NCI-H1105 treated with DMSO at 0.1 percent for 48 hours (cell line): ENCODE measurements around the gene CD70.
"Not testable (repeated sequence)": the region's sequence is repeated elsewhere in the genome, so short reads cannot be mapped to it uniquely, and the experiment has no call there.

Experiments
- DNase-seq: peaks from one replicate; lab custom pipeline; 2025; lab: John Stamatoyannopoulos, UW

Gene CD70

DNA sequence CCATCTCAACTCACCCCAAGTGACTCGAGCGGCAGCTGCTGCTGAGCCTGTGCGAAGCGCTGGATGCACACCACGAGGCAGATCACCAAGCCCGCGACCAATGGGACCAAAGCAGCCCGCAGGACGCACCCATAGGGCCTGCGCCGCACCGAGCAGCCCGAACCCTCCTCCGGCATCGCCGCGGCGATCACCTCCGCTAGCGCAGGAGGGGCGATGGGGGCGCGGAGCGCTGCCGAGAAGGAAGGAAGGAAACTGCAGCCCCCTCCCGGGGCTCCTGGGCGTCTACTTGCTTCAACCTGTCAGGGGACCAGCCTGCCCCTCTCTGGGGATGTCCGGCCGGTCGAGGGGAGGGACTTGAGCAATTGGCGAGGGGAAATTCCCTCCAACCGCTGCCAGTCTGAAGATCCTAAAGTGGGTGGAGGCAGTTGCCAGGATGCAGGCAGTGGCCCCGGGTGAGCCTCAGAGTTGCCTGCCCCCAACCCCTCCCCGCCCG is at the start of gene CD70:
Gene CD70, minus strand, starts transcription at position 324 of the 493 bp plus-strand sequence. Its CDS starts 148 bp downstream, at position 176.
- DNase-seq = no peak

GRCh38 chr19:6640333-6640732 is 49.4 kb upstream of the CD70 start:
- not testable (repeated sequence) for DNase-seq

GRCh38 chr19:6639439-6639838 is 48.5 kb upstream of the CD70 start:
- no peak for DNase-seq

DNA sequence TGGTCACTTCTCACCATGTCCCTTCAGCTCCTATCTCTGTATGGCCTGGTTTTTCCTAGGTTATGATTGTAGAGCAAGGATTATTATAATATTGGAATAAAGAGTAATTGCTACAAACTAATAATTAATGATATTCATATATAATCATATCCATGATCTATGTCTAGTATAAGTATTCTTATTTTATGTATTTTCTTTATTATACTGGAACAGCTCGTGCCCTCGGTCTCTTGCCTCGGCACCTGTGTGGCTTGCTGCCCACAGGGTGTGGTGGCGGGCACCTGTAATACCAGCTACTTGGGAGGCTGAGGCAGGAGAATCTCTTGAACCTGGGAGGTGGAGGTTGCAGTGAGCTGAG is 42.5 kb upstream of the CD70 start:
- DNase-seq = not testable (repeated sequence)

DNA sequence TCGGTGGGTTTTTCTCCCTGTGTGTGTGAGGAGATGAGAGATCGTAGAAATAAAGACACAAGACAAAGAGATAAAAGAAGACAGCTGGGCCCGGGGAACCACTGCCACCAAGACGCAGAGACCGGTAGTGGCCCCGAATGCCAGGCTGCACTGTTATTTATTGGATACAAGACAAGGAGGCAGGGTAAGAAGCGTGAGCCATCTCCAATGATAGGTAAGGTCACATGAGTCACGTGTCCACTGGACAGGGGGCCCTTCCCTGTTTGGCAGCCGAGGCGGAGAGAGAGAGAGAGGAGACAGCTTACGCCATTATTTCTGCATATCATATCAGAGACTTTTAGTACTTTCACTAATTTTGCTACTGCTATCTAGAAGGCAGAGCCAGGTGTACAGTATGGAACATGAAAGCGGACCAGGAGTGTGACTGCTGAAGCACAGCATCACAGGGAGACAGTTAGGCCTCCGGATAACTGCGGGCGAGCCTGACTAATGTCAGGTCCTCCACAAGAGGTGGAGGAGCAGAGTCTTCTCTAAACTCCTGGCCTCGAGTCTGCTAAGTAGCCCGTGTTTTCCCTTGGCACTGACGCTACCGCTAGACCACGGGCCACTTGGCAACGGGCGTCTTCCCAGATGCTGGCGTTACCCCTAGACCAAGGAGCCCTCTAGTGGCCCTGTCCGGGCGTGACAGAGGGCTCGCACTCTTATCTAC is 42.0 kb upstream of the CD70 start:
- peak; percentile 21 for DNase-seq

GRCh38 chr19:6632002-6632621 is 41.2 kb upstream of the CD70 start:
- peak; percentile 34 for DNase-seq

DNA sequence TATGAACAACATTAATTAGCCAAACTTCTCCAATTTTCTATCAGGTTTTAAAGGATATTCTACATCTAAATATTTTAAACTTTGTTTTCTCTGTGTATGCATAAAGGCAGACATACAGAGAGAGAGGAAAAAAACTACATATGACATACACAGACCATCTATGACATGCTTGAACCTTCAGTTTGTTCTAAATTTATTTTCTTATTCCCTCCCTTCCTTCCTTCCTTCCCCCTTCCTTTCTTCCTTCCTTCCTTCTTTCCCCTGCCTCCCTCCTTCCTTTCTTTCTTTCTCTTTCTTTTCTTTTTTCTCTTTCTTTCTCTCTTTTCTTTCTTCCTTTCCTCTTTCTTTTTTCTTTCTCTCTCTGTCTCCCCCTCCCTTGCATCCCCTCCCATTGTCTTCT is 35.8 kb upstream of the CD70 start:
- DNase-seq = no peak

GRCh38 chr19:6617374-6617773 is 26.4 kb upstream of the CD70 start:
- DNase-seq = no peak

DNA sequence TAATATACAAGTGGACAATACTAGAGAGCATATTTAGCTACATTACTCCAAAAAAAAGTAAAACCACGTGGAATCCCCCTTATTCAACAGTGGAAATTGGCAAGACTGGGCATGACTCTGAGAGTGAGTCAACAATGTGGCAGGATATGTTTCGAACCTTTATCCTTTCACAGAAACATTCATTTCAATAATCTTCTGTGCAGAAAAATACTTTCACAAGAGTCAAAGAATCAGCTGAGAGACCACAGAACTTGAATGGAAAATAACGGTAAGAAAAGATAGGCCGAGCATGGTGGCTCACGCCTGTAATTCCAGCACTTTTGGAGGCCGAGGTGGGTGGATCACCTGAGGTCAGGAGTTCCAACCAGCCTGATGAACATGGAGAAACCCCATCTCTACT is 25.1 kb upstream of the CD70 start:
- DNase-seq = no peak

GRCh38 chr19:6613711-6614110 is 22.8 kb upstream of the CD70 start:
- DNase-seq = no peak

DNA sequence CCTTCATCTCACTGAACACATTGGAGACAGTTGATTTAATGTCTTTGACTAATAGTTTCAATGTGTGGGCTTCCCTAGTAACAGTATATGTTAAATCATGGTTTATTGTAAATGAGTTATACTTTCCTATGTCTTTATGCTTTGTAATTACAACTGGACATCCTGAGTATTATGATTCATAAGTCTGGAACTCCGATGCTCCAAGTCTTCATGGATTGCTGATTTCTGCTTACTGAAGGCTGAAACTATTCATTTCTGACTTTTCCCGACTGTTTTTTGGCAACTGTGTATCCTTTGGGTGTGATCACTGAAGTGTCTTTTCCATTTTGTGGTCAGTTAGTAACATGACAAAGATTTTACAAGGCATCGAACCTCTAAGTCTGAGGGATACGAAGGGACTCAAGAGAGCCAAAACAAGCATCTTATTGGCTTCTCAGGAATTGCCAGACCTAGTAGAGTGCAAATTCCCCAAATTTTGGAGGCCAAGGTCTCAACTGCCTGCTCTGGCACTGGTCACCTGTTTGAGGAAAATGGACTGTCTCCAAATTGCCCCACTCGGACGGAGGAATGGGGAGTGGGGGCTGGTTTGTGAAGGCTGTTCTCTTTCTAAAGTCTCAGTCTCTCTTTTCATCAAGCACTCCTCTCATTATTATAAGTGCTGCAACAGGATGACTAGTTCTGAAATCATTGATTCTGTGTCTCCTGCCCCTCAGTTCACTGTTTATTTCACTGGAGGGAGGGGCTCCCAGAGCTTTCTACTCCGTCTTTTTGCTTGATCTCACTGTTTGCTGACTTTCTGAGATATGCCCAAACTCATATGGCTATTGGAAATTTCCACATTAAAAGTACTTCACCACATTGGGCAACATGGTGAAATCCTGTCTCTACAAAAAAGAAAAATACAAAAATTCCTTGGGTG is 20.2 kb upstream of the CD70 start:
- no peak for DNase-seq

DNA sequence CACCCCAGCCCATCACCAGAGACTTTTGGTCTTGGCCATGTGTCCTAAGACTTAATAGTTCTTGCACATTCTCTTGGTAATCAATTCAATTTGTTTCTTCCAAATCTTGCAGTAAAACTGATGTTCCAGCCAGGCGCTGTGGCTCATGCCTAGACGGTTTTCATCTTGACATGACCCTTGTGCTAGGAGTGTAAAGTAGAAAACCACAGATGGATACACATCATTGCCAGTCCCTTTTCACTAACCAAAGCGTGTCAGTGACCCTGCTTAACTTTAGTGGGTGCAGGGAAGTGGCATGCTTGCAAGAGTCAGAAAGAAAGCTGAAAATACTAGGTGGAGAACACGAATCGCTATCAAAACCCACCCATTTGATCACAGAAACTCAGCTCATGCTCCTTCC is 18.0 kb upstream of the CD70 start:
- no peak for DNase-seq

DNA sequence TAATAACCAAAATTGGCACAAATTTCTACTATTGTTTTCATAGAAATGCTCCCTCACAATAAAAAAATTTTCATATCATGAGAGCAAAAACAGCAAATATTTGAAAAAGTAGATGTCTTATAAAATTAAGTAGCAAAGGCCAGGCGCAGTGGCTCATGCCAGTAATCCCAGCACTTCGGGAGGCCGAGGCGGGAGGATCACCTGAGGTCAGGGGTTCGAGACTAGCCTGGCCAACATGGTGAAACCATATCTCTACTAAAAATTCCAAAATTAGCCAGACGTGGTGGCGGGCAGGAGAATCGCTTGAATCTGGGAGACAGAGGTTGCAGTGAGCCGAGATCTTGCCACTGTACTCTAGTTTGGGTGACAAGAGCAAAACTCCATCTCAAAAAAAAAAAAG is 17.2 kb upstream of the CD70 start:
- not testable (repeated sequence) for DNase-seq

- DNase-seq = not testable (repeated sequence)
Measured at GRCh38 chr19:6606276-6607070, 15.5 kb upstream of the CD70 start.

DNA sequence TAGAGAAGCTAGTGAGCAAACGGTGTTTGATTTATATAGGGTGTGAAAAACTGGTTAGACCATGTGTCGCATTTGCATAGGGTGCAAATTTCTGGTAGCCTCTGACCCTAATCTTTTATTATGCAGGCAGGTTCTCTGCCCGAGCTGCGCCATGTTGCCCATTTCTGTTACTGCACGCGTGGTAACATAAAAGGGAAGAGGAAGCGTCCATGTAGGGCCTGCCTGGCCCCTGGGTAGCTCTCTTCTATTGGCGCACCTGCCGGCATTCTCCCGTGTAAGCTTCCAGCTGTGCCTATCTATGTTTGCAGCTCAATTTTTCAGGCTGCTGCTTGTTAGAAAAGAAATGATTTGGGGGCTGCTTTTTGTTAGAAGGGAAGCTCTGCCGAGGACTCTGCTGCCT is 14.0 kb upstream of the CD70 start:
- DNase-seq = no peak

DNA sequence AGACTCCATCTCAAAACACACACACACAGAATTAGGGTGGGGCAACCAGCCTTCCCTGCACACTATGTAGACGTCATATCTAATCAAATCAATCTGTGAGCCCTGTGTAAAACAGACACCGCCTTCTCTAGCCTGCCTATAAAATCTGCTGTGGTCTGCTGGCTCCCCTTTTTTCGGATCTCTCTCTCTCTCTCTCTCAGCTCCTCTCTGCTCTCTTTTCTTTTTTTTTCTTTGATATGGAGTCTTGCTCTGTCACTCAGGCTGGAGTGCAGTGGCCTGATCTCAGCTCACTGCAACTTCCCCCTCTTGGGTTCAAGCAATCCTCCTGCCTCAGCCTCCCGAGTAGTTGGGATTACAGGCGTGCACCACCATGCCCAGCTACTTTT is 11.8 kb upstream of the CD70 start:
- DNase-seq = no peak

GRCh38 chr19:6601537-6602052 is 10.6 kb upstream of the CD70 start:
- DNase-seq = not testable (repeated sequence)

DNA sequence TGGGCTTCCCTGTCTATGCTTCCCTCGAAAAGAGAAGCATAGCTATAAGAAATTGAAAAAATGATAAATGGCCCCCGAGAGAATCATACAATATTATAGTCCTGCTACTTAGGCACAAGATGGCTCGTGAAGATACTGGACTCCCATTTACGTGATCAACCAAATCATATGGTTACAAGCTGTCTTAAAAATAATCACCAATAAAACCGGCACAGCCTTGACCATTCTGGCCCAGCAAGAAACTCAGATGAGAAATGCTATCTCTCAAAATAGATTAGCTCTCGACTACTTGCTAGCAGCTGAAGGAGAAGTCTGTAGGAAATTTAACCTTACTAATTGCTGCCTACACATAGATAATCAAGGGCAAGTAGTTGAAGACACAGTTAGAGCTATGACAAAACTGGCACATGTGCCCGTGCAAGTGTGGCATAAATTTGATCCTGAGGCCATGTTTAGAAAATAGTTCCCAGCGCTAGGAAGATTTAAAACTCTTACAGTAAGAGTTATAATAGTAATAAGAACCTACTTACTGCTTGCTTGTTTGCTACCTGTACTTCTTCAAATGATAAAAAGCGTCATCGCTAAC is 10.1 kb upstream of the CD70 start:
- DNase-seq = not testable (repeated sequence)

GRCh38 chr19:6599866-6600454 is 9.0 kb upstream of the CD70 start:
- no peak for DNase-seq

DNA sequence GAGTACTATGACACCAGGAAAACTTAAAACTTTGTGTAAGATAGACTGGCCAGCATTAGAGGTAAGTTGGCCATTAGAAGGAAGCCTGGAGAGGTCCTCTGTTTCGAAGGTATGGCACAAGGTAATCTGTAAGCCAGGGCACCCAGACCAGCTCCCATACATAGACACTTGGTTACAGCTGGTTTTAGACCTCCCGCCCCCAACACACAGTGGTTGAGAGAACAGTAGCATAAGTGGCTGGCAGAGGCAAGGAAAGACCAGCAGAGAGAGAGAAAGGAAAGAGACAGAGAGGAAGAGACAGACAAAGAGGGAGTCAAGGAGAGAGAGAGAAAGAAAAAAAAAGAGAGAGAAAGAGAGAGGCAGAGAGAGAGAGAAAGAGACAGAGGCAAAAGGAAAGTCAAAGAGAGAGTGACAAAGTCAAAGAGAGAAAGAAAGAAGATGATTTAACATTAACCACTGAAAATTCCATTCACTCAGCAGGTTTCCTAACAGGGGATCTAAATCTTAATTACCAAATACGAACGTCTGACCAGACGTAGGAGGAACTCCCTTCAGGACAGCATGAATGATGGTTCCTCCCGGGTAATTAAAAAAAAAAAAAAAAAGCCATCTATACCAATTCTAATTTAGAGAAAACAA is 7.4 kb upstream of the CD70 start:
- not testable (repeated sequence) for DNase-seq
